Anterior cingulate cortex (tissue), 58 donors: ENCODE data around the gene ETFA.
"Not testable (repeated sequence)": the region's sequence is repeated elsewhere in the genome, so short reads cannot be mapped to it uniquely, and the experiment has no call there.

Experiments used
- DNase-seq, 58 donors: peaks; one replicate each; lab custom pipeline; 2025; lab: John Stamatoyannopoulos, UW

The ETFA gene

DNA sequence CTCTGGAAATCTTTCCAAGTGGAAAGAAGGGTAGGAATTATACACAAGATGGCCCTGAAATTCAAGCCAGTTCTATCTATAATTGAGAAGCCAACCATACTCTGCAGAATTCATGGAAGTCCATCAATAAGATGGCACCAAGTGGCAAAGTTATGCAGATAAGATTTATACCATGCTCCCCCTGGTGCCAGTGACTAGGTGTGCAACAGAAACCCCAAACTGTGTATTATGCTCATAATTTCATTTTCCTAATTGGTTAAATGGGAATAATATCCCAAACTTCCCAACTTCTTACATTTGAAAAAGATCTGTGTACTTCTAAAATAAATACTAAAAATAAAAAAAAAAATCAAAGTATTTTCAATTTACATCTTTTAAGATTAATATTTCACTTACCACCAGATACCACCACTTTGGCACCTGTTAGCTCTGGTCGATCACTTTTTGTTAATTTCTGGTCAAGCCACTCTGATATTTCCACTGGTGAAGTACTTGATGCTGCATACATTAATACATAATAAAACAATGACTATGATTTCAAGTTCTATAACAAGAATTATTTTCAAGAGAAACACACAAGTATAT, 25.9 kb downstream of the ETFA start:
- DNase-seq: no peak

DNA sequence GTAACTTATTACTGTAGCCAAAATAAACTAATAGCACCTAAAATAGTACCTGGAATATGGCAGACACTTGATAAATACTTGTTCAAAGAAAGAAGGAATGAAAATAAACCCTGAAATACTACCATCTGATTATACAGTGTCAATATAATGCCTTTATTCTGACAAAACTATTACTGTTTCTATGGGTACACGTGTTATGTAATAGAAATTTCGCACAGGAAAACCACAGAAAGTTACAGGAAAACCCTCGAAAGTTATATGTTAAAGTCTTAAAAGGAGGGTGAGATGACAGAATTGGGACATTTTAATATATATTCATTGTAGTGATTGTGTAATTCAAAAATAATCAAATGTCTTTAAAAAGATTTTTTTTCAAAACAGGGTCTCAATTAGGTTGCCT, 28.8 kb downstream of the ETFA start:
- no peak for DNase-seq

DNA sequence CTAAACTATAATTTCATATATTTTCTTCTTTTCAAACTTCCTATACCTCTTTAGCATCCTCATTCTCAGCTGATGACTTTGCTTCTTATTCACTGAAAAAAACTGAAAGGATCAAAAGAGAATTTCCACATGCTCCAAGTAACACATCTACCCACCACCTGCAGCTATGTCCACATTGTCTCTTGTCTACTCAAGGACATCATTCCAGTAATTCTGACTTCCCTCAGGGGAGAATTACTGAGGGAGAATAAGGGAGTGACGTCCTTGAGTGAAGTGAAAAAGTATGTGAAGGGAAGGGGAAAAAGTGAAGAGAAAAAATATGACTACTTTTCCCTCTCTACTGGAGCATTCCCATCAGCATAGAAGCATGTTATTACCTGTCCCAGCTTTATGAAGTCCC, 32.6 kb downstream of the ETFA start:
- no peak for DNase-seq

DNA sequence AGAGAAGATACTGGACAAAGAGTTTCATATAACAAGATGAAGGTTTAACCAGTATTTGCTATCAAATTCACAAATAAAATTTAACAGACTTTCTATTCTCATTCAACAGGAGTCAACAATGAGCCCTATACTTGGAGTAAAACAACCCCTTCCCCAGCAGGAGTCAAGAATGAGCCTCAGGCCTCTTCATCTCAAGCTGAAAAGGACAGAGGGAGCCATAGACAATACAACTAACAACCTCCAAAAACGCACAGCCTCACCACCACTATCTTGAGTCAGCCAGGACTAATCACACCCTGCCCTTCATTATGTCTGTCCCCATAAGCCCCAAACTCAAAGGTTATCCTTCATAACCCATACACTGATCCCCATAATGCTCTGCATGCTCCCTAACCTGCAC, 36.4 kb downstream of the ETFA start:
- DNase-seq: no peak

DNA sequence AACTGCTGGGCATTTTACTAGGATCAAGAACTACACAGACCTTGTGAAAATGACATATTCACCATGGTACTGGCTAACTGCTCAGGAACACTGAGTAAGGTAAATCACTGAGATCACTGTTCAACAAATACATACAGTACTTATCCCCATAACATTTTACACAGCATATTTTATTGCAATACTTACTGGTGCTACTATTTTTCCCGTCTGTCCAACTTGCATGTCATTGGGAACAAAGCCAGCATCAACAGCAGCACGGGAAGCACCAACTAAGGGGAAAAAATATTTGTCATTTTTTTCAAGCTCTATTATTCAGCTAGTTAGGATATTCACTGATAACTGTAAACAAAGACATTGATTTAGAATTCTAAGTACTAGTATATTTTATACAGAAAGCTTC, 37.0 kb downstream of the ETFA start:
- no peak for DNase-seq

DNA sequence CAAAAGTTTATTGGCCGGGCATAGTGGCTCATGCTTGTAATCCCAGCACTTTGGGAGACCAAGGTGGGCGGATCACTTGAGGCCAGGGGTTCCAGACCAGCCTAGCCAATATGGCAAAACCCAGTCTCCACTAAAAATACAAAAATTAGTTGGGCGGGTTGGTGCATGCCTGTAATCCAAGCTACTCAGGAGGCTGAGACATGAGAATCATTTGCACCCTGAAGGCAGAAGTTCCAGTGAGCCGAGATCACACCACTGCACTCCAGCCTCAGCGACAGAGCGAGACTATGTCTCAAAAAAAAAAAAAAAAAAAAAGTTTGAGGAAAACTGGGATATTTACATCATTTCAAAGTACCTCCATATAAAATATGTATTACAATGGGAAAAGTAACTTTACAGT, 40.4 kb downstream of the ETFA start:
- no peak for DNase-seq

DNA sequence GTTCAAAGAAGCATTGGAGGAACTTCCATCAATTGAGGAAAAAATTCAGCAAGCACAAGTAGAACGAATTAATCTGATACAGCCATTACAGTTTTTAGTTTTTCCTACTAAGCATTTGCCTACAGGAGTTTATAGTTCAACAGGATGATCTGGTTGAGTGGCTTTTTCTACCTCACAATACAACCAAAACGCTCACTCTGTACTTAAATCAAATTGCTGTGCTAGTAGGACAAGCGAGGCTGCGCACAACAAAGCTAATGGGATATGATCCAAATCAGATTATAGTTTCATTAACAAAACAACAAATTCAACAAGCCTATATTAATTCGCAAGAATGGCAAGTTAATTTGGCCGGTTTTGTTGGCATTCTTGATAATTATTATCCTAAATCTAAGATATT, 44.2 kb downstream of the ETFA start:
- DNase-seq: no peak

DNA sequence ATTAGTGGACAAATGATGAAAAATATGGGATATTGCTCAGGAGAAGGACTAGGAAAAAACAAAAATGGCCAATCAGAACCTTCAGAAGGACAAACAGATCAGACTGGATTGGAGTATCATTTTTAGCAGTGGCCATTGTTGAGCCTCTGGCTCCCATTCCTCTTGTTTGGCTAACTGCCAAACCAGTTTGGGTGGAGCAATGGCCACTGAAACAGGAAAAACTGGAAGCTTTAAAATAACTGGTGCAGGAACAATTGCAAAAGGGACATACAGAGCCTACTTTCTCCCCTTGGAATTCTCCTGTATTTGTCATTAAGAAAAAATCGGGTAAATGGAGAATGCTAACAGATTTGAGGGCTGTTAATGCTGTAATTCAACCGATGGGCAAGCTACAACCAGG, 45.5 kb downstream of the ETFA start:
- DNase-seq: not testable (repeated sequence)

DNA sequence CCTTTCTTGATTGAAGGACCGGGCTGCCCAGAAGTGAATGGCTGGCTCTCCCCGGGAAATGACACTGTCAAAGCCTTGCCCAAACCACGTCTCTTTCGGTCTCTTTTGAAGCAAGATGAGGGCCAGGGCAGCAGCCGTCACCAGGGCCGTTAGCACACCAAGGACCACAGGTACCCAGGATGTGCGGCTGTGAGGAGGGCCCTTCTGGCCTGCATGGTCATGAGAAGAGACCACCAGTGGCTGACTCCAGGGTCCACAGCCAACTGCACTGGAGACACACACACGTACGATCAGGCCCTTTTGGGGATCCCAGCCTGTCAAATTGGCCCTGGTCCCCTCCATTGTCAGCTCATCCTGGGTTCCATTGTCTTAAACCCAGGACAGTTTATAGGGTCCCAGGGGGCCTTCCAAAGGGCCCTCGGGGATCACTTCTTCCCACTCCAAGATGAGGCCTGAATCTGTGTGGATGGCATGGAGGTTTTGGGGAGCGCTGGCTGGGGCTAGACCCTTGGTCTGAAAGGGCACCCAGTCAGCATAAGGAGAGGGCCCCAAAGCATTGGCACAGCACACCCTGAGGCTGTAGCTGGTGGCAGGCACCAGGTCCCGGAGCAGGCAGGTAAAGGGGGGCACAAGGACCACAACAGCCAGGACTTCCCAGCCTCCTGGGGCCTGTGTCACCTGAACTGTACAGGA, 50.9 kb downstream of the ETFA start:
- DNase-seq: no peak

DNA sequence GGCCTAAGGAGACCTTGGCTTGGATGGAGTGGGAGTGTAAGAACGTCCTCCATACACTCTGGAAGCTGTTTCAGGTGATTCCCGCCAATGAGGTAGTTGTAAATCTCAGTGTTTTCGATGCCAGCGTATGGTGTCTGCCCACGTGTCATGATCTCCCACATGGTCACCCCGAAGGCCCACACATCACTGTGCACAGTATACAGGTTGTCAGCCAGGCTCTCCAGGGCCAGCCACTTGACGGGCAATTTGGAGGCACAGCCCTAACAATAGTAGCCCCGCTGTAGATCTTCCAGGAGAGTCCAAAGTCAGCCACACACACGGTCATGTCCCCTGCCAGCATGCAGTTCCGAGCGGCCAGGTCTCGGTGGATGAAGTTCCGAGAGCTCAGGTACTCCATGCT, 51.9 kb downstream of the ETFA start:
- no peak for DNase-seq

DNA sequence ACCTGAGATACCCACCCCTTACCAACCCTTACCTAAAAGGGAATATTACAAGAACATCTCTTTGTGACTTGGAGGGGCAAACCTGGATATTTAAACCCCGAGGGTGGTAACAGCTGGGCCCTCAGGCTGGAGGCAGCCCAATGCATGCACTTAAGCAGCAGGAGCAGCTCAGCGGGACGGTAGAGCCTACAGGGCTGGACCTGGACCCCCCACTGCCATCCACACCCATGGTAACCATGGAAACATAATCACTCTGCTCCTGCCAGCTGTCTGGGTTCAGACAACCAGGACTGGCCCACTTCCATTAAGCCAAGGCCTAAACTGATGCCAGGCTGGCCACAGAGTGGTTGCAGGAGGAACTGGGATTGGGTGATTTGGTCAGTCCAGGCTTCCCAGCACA, 52.8 kb downstream of the ETFA start:
- DNase-seq: no peak

DNA sequence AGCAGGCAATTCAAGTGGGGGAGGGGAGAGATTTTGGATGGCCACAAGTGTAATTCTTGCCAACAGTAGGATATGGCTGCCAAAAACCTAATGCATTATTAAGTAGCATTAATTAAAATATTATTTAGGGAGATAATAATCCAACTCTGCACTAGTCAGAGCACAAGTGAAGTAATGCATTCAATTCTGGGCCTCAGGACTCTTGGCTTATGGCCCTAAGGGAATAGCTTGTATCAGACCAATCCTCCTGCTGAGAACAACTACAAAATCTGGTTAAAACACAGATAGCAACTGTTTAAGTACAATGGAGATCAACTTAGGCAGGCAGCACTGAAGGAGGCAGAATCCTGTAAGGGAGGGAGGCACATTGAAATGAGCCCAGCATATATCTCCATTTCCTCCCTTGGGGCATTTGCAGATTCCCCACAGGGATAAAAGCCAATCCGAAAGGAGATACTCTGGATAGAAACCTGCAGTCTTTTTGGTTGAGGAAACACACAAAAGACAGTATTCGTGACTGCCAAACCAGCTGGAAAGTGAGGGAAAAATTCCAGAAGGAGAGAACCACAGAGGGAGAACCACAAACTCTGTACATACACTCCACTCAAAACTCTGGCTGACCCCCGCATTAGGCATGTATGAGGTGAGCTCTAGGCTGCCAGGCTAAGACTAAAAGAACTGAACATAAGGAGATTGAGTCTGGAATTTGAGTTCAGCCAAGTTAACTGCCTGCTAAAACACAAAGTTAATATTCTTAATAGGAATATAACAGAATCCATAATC, 57.4 kb downstream of the ETFA start:
- DNase-seq: no peak

DNA sequence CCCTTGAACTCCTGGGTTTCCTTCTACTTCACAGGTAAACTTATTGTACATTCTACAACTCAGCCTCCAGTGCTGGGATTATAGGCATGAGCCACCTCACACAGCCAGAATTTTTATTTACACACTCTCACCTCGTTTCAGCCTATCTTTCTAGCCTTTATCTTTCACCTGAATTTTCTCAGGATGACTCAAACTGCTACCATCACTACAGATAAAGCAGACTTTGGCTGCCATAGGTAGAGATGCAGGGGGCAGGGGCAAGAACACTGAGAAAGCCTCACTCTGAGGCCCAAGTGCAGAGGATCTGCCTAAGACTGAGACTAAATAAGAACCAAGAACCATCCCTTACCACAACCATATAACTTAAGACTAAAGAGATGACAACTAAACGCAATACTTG, 59.0 kb downstream of the ETFA start:
- DNase-seq: no peak

DNA sequence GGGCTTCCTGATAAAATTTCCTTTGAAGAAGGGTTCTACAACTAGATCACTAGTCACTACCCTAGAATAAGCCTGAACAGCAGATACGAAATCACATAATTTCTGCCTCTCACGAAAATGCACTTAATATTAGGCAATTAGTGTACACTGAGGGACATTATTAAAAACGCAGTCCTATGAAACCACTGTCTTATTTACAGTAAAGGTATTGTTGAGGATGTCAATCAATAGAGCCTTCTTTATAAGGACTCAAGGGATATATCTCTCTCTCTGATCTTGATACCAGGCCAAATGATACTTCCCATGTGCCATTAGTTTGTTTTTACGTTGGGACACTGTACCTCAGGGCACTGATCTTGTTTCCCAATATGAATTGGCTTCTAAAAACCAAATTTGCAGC, 59.6 kb downstream of the ETFA start:
- no peak for DNase-seq

DNA sequence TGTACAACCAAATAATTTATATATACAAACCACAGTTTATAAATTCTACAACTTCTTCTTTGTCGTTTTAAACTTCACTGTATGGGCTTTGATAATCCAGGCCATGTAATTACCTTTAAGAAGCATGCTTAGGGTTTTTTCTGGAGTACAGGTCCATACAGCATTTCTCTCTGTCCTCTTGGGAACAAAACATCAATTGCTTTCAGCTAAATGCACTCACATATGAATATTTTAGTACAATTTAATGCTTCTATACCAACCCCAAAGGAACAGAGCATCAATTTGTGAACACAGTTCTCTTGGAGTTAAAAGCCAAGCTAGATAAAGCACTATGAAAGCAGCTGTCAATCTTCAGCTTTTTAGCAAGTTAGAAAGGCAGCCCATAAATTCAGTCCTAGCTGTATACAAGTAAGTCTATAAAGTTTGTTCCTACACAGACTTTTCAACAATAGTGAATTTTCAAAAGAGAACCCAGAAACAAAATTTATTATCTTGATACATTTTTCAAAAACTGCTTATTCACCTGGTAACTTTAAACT, 66.1 kb downstream of the ETFA start:
- DNase-seq: no peak

DNA sequence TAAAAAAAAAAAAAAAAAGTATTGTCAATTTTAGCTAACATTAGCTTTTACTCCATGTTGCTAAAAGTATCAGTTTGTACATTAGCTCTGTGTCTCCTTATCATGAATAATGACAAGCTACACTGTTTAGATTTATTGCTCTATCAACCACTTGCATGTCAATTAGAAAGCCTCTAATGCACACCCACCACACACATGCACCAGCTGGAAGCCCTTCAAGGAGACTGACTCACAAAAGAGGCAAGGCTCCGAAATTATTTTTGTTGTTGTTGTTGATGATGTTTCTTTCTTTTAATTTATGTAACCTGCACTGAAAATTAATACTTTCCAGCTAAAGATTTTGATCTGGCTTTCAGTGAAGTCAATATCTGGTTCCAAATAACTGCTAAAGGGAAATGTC, 71.5 kb downstream of the ETFA start:
- DNase-seq: no peak

DNA sequence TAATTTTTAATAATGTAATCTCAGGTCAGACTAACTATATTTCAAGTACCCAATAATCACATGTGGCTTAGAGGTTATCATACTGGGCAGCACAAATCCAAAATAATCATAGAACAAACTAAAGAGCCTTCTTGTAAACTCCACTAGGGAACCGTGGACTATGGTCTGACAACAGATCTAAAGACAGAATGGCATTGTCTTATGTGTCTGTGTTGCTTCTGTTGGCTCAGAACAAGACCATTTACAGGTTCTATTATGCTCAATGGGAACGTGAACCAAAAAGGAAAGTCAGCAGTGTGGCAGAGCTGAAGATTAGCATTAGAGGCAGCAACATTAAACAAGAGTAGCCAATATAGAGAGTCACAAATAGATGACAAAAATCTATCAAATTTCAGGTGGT, 74.9 kb downstream of the ETFA start:
- no peak for DNase-seq

DNA sequence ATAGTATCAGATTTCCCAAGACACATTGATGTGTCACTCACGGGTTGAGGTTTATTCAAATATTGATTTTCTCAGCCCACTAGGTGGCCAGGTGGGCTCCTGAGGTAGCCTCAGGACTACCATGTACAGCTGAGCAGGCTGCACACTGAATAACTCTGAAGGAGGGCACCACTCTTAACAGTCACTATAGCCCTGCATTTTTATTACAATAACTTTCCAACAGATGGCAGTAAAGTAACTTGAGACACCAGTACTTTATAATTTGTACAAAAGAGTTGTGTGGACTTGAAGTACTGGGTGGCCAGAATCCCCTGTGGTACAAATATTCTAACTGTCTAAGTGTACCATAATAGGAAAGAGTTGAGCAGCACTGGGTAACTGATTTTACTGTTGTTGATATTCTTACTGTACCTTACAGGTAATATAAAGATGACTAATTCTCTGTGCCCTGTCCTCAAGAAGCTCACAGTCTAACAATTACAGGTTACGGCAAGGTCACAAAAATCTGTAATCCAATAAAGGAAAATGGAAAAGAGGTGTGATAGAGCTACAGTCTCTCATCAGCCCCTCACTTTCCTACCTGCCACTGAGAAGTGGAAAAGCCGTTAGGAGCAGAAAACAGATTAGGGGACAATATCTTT, 76.0 kb downstream of the ETFA start:
- DNase-seq: no peak

DNA sequence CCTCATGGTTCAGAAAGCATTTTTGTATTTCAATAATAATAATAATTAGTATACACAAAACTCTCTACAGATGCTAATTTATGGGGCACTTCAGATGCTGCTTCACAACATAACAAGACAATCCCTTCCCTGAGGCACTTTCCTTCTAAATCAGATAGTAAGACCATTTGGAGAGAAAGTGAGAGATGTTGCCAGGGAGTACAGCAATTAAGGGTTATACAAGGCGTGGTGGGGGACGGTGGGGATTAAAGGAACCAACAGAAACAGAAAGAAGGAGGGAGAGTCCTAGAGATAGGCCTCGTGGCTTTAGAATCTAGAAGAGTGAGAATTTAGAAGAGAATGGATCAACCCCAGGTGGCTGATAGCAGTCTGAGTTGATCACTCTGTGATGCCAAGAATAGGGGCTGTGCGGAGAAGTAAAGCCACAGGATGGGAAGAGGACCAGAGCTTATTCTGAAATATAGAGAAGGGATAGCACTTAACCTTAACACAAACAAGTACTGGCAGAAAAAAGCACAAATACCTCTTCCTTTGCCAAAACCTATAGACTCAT, 76.9 kb downstream of the ETFA start:
- no peak for DNase-seq

DNA sequence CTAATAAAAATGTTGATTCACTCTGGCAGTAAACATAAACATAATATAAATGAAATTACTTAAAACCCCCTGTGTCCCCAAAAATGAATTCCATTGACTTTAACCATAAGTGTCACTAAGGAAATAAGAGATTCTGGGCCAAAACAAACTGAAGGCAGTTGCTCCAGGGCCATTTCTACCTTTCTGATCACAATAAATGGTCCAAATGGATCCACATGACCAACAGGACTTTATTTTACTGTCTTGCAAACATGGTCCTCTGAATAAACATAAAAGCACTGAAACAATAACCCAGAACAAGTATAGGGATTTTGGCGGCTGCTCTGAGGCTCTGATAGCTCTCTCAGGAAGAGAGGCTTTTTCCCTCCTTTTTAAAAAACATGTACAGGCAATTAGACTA, 77.3 kb downstream of the ETFA start:
- no peak for DNase-seq

DNA sequence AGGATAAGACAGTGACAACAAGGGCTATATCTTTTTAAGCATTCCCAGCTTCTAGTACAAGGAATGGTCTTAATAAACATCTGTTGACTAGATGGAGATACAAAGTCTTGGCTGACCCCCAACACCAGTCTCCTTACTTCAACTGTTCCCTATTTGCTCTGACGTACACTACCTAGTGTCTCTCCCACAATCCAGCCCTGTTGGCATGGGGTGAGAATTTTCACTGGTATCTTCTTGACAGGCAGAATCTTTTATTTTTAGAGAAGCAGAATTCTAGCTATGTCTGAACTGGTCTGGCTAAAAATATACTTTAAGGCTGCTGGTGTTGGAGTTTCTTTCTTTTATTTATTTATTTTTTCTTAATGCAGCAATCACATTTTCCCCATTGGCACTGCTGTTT, 82.0 kb downstream of the ETFA start:
- DNase-seq: no peak
